ENCODE results near the gene PTPRM.
"Not testable (repeated sequence)": the region's sequence is repeated elsewhere in the genome, so short reads cannot be mapped to it uniquely, and the experiment has no call there.

The PTPRM gene

GRCh38 chr18:8428951-8429350 is 861.8 kb downstream of the PTPRM start:
- Mint-ChIP-seq H3K4me3 (no peak overlapping the region), H3K4me1 (no peaks in the 10 kb centered on the region), H3K27ac (no peak overlapping the region), H3K27me3 (peaks cover 0 to 5% of the 10 kb centered on the region in 2 donors), H3K9me3 (peaks cover 2 to 4% of the 10 kb centered on the region in 2 donors), H3K36me3 (no peaks in the 10 kb centered on the region)
- ATAC-seq (replicated peaks) = no peak
- no peak for DNase-seq

- DNase-seq (no peak), ATAC-seq (replicated peaks) (no peak)
- Mint-ChIP-seq H3K27me3 (peaks cover 0 to 9% of the 10 kb centered on the region in 2 donors), H3K9me3 (peaks cover 2 to 4% of the 10 kb centered on the region in 2 donors), H3K4me1 (no peaks in the 10 kb centered on the region), H3K27ac (no peak overlapping the region), H3K36me3 (no peaks in the 10 kb centered on the region), H3K4me3 (no peak overlapping the region)
Observed at GRCh38 chr18:8431036-8431435, 863.9 kb downstream of the PTPRM start.

- peaks cover 0 to 9% of the 10 kb centered on the region in 2 donors for H3K27me3 Mint-ChIP-seq
- no peak overlapping the region for H3K4me3 Mint-ChIP-seq
- H3K9me3 Mint-ChIP-seq = no peaks in the 10 kb centered on the region
- no peaks in the 10 kb centered on the region for H3K36me3 Mint-ChIP-seq
- no peak for DNase-seq
- H3K4me1 Mint-ChIP-seq = no peaks in the 10 kb centered on the region
- no peak for ATAC-seq (replicated peaks)
- H3K27ac Mint-ChIP-seq = no peak overlapping the region
Observed at GRCh38 chr18:8433323-8433722, 866.2 kb downstream of the PTPRM start.

GRCh38 chr18:8433771-8434170 is 866.7 kb downstream of the PTPRM start:
- H3K27ac Mint-ChIP-seq = no peak overlapping the region
- no peak for DNase-seq
- H3K27me3 Mint-ChIP-seq = peaks cover 0 to 9% of the 10 kb centered on the region in 2 donors
- H3K4me1 Mint-ChIP-seq = no peaks in the 10 kb centered on the region
- no peaks in the 10 kb centered on the region for H3K36me3 Mint-ChIP-seq
- no peak for ATAC-seq (replicated peaks)
- H3K4me3 Mint-ChIP-seq = no peak overlapping the region
- H3K9me3 Mint-ChIP-seq = no peaks in the 10 kb centered on the region

- H3K27me3 Mint-ChIP-seq = peaks cover 0 to 9% of the 10 kb centered on the region in 2 donors
- H3K4me1 Mint-ChIP-seq = no peaks in the 10 kb centered on the region
- H3K27ac Mint-ChIP-seq = no peak overlapping the region
- no peak overlapping the region for H3K4me3 Mint-ChIP-seq
- DNase-seq (no peak), ATAC-seq (replicated peaks) (no peak)
- no peaks in the 10 kb centered on the region for H3K36me3 Mint-ChIP-seq
- H3K9me3 Mint-ChIP-seq = peaks cover 0 to 4% of the 10 kb centered on the region in 2 donors
Observed at GRCh38 chr18:8435376-8435775, 868.3 kb downstream of the PTPRM start.

- no peak for DNase-seq
Observed at GRCh38 chr18:8439055-8439454, 871.9 kb downstream of the PTPRM start.

GRCh38 chr18:8443505-8443904 is 876.4 kb downstream of the PTPRM start:
- DNase-seq (no peak), ATAC-seq (replicated peaks) (no peak)
- H3K4me3 Mint-ChIP-seq = no peak overlapping the region
- H3K9me3 Mint-ChIP-seq = peaks cover 8 to 14% of the 10 kb centered on the region in 2 donors
- H3K36me3 Mint-ChIP-seq = no peaks in the 10 kb centered on the region
- H3K27ac Mint-ChIP-seq = no peak overlapping the region
- H3K27me3 Mint-ChIP-seq = peaks cover 10 to 13% of the 10 kb centered on the region in 2 donors
- H3K4me1 Mint-ChIP-seq = no peaks in the 10 kb centered on the region

More at GRCh38 chr18:8439055-8439454, 871.9 kb downstream of the PTPRM start:
- Mint-ChIP-seq H3K4me3 (no peak overlapping the region), H3K36me3 (no peaks in the 10 kb centered on the region), H3K4me1 (no peaks in the 10 kb centered on the region), H3K27me3 (peaks cover 0 to 4% of the 10 kb centered on the region in 2 donors), H3K9me3 (peaks cover 8 to 14% of the 10 kb centered on the region in 2 donors), H3K27ac (no peak overlapping the region)
- no peak for ATAC-seq (replicated peaks)

- H3K4me1 Mint-ChIP-seq; DNase-seq; H3K36me3 Mint-ChIP-seq; ATAC-seq (replicated peaks); H3K9me3 Mint-ChIP-seq; H3K27ac Mint-ChIP-seq; H3K4me3 Mint-ChIP-seq: not testable (repeated sequence)
- peaks cover 17 to 18% of the 10 kb centered on the region in 2 donors for H3K27me3 Mint-ChIP-seq
Observed at GRCh38 chr18:8446936-8447335, 879.8 kb downstream of the PTPRM start.

GRCh38 chr18:8448130-8448529 is 881.0 kb downstream of the PTPRM start:
- no peak overlapping the region for H3K27ac Mint-ChIP-seq

GRCh38 chr18:8450013-8450412 is 882.9 kb downstream of the PTPRM start:
- H3K36me3 Mint-ChIP-seq = no peaks in the 10 kb centered on the region
- H3K27me3 Mint-ChIP-seq = peaks cover 14 to 17% of the 10 kb centered on the region in 2 donors
- no peak overlapping the region for H3K27ac Mint-ChIP-seq
- DNase-seq (no peak), ATAC-seq (replicated peaks) (no peak)
- no peak overlapping the region for H3K4me3 Mint-ChIP-seq
- H3K4me1 Mint-ChIP-seq = no peaks in the 10 kb centered on the region
- no peaks in the 10 kb centered on the region for H3K9me3 Mint-ChIP-seq

More at GRCh38 chr18:8448130-8448529, 881.0 kb downstream of the PTPRM start:
- H3K9me3 Mint-ChIP-seq = no peaks in the 10 kb centered on the region
- peaks cover 17 to 18% of the 10 kb centered on the region in 2 donors for H3K27me3 Mint-ChIP-seq
- ATAC-seq (replicated peaks) (no peak), DNase-seq (no peak)
- no peak overlapping the region for H3K4me3 Mint-ChIP-seq
- H3K36me3 Mint-ChIP-seq = no peaks in the 10 kb centered on the region
- no peaks in the 10 kb centered on the region for H3K4me1 Mint-ChIP-seq

- H3K9me3 Mint-ChIP-seq = no peaks in the 10 kb centered on the region
- H3K27ac Mint-ChIP-seq = no peak overlapping the region
- ATAC-seq (replicated peaks) (no peak), DNase-seq (no peak)
- no peak overlapping the region for H3K4me3 Mint-ChIP-seq
- H3K4me1 Mint-ChIP-seq = no peaks in the 10 kb centered on the region
- peaks cover 14 to 17% of the 10 kb centered on the region in 2 donors for H3K27me3 Mint-ChIP-seq
- no peaks in the 10 kb centered on the region for H3K36me3 Mint-ChIP-seq
Observed at GRCh38 chr18:8450898-8451665, 884.0 kb downstream of the PTPRM start.

- Mint-ChIP-seq H3K27me3 (peaks cover 5 to 7% of the 10 kb centered on the region in 2 donors), H3K4me1 (no peaks in the 10 kb centered on the region), H3K36me3 (no peaks in the 10 kb centered on the region), H3K9me3 (no peaks in the 10 kb centered on the region), H3K4me3 (no peak overlapping the region), H3K27ac (no peak overlapping the region)
- DNase-seq (no peak), ATAC-seq (replicated peaks) (no peak)
Observed at GRCh38 chr18:8453528-8453927, 886.4 kb downstream of the PTPRM start.

GRCh38 chr18:8454136-8454535 is 887.0 kb downstream of the PTPRM start:
- Mint-ChIP-seq H3K4me3 (no peak overlapping the region), H3K4me1 (no peaks in the 10 kb centered on the region), H3K27me3 (peaks cover 4 to 5% of the 10 kb centered on the region in 2 donors), H3K27ac (no peak overlapping the region), H3K36me3 (no peaks in the 10 kb centered on the region), H3K9me3 (no peaks in the 10 kb centered on the region)
- no peak for ATAC-seq (replicated peaks)
- DNase-seq = no peak

GRCh38 chr18:8455661-8456614 is 888.8 kb downstream of the PTPRM start:
- ATAC-seq (replicated peaks) (no peak), DNase-seq (no peak)
- Mint-ChIP-seq H3K4me1 (no peaks in the 10 kb centered on the region), H3K36me3 (no peaks in the 10 kb centered on the region), H3K4me3 (no peak overlapping the region), H3K27ac (no peak overlapping the region), H3K27me3 (no peaks in the 10 kb centered on the region), H3K9me3 (no peaks in the 10 kb centered on the region)
